Activated T-cell treated with anti-CD3 and anti-CD28 coated beads, Interleukin-2, amount 50 U/mL, for 24 hours (primary cell): ENCODE measurements around the gene IQGAP1.
"Not testable (repeated sequence)": the region's sequence is repeated elsewhere in the genome, so short reads cannot be mapped to it uniquely, and the experiment has no call there.

Source experiments
- DNase-seq: peaks from one replicate; pipeline ENCODE4 v3.0.0-alpha.2; 2020
- H3K27ac Mint-ChIP-seq: 2 replicates; pipeline ENCODE4 v1.8.0; 2020; ENCODE audit warnings: mild to moderate bottlenecking, mixed read lengths
- H3K27me3 Mint-ChIP-seq: 2 replicates; pipeline ENCODE4 v1.8.0; 2020; ENCODE audit warnings: mixed read lengths
- H3K36me3 Mint-ChIP-seq: 2 replicates; pipeline ENCODE4 v1.8.0; 2020; ENCODE audit warnings: low read depth, mixed read lengths
- H3K4me1 Mint-ChIP-seq: 2 replicates; pipeline ENCODE4 v1.8.0; 2020; ENCODE audit warnings: low read depth, mixed read lengths
- H3K4me3 Mint-ChIP-seq: 2 replicates; pipeline ENCODE4 v1.8.0; 2020; ENCODE audit warnings: mild to moderate bottlenecking, moderate library complexity, mixed read lengths
- H3K9me3 Mint-ChIP-seq: 2 replicates; pipeline ENCODE4 v1.8.0; 2020; ENCODE audit warnings: mixed read lengths

The IQGAP1 gene

GRCh38 chr15:90387534-90388461 is at the start of gene IQGAP1:
Gene IQGAP1, plus strand, starts transcription at chr15:90388242. Its CDS starts 100 bp downstream, at chr15:90388342.
- H3K4me1 Mint-ChIP-seq, result peaks cover 46% of the 10 kb centered on the region
- peak within 1 kb of the TSS; percentile 96 for H3K27ac Mint-ChIP-seq

DNA sequence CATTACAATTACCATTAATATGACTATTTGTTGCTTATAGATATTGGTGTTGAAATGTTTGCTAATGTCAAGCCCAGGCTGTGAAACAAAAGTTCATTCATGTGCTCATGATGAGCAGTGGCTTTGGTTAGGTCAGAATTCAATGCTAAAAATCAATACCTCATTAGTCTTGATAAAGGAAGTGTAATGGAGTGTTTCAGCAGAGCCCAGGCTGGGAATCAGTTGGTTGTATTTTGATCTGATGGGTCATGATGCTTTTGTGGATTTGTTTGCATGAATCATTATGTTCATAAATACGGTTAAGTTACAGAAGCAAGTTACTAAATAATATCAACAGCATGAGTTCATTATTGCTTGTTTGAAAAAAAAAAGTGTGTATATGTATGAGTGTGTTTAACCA is 49.5 kb upstream of the IQGAP1 start:
- H3K36me3 Mint-ChIP-seq, result no peaks in the 10 kb centered on the region
- no peak for DNase-seq
- H3K9me3 Mint-ChIP-seq, result no peaks in the 10 kb centered on the region
- no peak overlapping the region for H3K4me3 Mint-ChIP-seq
- peaks cover 16% of the 10 kb centered on the region for H3K4me1 Mint-ChIP-seq
- H3K27me3 Mint-ChIP-seq, result no peaks in the 10 kb centered on the region
- no peak overlapping the region for H3K27ac Mint-ChIP-seq

More at GRCh38 chr15:90387534-90388461, at the start of gene IQGAP1:
- Mint-ChIP-seq H3K9me3 (no peaks in the 10 kb centered on the region), H3K4me3 (peak within 1 kb of the TSS; percentile 88), H3K27me3 (no peaks in the 10 kb centered on the region), H3K36me3 (peaks cover 41% of the 10 kb centered on the region)
- peak; percentile 99 for DNase-seq

- Mint-ChIP-seq H3K4me3 (no peak overlapping the region), H3K9me3 (no peaks in the 10 kb centered on the region), H3K4me1 (peaks cover 16% of the 10 kb centered on the region), H3K27ac (no peak overlapping the region), H3K36me3 (no peaks in the 10 kb centered on the region), H3K27me3 (no peaks in the 10 kb centered on the region)
- DNase-seq, result no peak
These were observed 47.7 kb upstream of the IQGAP1 start for GRCh38 chr15:90340345-90340744.

DNA sequence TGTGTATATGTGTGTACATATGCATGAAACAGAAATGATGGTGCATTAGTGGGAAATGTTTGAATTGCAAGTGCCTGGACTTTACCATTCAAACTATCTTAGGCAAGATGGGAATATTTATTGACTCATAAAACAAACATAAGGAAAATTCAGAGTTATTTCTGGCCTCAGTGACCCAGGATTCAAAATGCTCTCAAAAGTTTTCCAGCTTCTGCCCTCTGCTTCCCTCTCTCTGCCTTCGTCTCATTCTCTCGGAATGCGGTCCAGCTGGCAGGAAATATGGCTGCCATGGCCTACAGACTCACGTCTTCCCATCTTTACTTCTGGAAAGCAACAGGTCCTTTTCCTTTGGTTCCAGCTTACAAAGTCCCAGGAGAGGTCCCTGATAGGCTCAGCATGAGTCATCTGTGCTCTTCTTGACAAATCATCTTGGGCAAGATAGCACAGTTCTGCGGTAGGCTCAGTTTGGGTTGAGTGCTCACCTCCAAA is 44.7 kb upstream of the IQGAP1 start:
- Mint-ChIP-seq H3K4me1 (peaks cover 6% of the 10 kb centered on the region), H3K4me3 (no peak overlapping the region), H3K27me3 (no peaks in the 10 kb centered on the region), H3K27ac (no peak overlapping the region), H3K9me3 (no peaks in the 10 kb centered on the region), H3K36me3 (no peaks in the 10 kb centered on the region)
- no peak for DNase-seq

DNA sequence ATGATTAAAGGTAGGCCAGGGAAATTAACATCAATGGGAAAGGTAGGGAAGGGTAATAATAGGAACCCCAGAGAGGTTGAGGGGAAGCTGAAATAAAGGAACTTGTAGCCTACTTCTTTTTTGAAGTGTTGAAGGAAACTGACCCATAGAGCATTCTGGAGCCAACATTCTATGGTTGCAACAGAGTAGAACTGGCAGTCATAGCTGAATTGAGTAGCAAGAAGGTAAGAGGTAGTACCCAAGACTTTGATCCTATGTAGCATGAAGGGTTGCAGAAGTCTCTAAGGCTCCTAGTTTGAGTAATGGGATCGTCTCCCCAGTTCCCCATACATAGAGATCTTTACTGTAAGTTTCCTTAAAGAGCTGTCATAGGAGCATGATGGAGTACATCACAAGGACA is 43.4 kb upstream of the IQGAP1 start:
- no peaks in the 10 kb centered on the region for H3K36me3 Mint-ChIP-seq
- H3K4me3 Mint-ChIP-seq, result no peak overlapping the region
- H3K4me1 Mint-ChIP-seq, result peaks cover 6% of the 10 kb centered on the region
- no peaks in the 10 kb centered on the region for H3K9me3 Mint-ChIP-seq
- H3K27ac Mint-ChIP-seq, result no peak overlapping the region
- no peak for DNase-seq
- no peaks in the 10 kb centered on the region for H3K27me3 Mint-ChIP-seq

- DNase-seq, result no peak
- H3K27ac Mint-ChIP-seq, result no peak overlapping the region
- peaks cover 6% of the 10 kb centered on the region for H3K4me1 Mint-ChIP-seq
- no peaks in the 10 kb centered on the region for H3K9me3 Mint-ChIP-seq
- no peak overlapping the region for H3K4me3 Mint-ChIP-seq
- H3K27me3 Mint-ChIP-seq, result no peaks in the 10 kb centered on the region
- H3K36me3 Mint-ChIP-seq, result no peaks in the 10 kb centered on the region
These were observed 42.2 kb upstream of the IQGAP1 start for GRCh38 chr15:90345857-90346256.

DNA sequence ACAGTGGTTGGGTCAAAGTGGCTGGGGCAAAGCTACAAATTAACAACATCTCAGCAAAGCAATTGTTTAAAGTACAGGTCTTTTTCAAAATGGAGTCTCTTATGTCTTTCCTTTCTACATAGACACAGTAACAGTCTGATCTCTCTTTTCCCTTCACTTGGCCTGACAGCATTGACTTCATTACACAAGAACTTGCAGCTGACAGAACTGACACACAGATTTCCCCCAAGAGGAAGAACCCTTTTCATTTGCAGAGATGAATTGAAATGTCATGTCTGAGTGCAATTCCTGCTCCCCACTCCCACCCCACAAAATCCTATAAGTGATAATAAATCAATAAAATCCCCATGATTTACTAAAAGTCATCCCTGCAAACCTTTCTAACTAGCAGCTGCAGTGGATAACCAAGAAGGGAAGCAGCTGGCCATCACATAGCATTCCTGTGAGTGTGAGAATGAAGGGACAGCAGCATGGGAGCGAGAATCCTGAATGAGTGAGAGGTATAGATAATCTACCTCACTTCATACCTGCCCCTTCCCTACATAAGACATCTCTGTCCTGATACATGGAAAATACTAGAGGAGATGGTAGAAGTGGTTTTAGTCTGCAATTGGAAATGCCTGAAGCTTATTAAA is 40.5 kb upstream of the IQGAP1 start:
- not testable (repeated sequence) for H3K36me3 Mint-ChIP-seq, H3K27ac Mint-ChIP-seq, H3K4me3 Mint-ChIP-seq, H3K27me3 Mint-ChIP-seq, H3K9me3 Mint-ChIP-seq, DNase-seq
- peaks cover 14% of the 10 kb centered on the region for H3K4me1 Mint-ChIP-seq

DNA sequence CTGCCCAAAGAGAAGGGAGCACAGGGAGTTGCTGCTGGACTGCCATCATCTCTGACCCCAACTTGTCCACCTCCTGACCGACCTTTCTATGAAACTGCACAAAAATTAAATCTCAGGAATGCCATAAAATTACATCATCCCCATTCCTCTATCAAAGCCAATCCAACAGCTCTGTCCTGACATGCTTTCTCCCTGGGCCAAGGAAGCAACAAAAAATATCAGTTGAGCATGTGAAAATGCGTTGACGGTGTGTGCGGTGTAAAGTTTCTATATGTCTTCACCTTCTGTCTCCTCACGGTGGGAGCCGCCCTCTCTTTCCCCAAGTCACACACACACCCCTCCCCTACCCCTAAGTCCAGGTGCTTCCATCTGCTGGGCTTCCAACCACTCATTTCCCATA is 39.6 kb upstream of the IQGAP1 start:
- Mint-ChIP-seq H3K27ac (no peak overlapping the region), H3K27me3 (no peaks in the 10 kb centered on the region), H3K36me3 (peaks cover 3% of the 10 kb centered on the region), H3K4me3 (no peak overlapping the region), H3K9me3 (no peaks in the 10 kb centered on the region), H3K4me1 (peaks cover 12% of the 10 kb centered on the region)
- no peak for DNase-seq

GRCh38 chr15:90349072-90349471 is 39.0 kb upstream of the IQGAP1 start:
- no peak overlapping the region for H3K4me3 Mint-ChIP-seq
- peaks cover 3% of the 10 kb centered on the region for H3K36me3 Mint-ChIP-seq
- H3K27me3 Mint-ChIP-seq, result no peaks in the 10 kb centered on the region
- DNase-seq, result no peak
- peaks cover 12% of the 10 kb centered on the region for H3K4me1 Mint-ChIP-seq
- H3K27ac Mint-ChIP-seq, result no peak overlapping the region
- H3K9me3 Mint-ChIP-seq, result no peaks in the 10 kb centered on the region

DNA sequence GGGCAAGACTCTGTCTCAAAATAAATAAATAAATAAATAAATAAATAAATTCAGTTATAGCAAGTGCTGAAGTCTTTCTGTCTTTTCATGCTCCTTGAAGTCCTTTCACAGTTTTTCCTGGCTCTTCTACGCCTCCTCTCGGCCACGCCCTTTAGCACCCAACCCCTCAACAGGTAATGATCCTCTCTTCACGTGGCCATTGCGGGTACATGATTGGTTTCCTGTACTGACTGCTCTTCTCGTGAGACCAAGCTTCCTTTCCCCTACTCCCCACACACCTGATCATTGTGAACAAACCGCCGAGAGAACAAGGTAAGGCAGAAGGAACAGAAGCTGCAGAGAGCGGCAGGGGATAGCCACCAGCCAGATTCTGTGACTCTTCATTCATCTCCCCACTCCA is 38.2 kb upstream of the IQGAP1 start:
- Mint-ChIP-seq H3K27ac (no peak overlapping the region), H3K27me3 (no peaks in the 10 kb centered on the region), H3K9me3 (no peaks in the 10 kb centered on the region), H3K4me1 (peaks cover 12% of the 10 kb centered on the region), H3K4me3 (no peak overlapping the region), H3K36me3 (peaks cover 3% of the 10 kb centered on the region)
- no peak for DNase-seq

DNA sequence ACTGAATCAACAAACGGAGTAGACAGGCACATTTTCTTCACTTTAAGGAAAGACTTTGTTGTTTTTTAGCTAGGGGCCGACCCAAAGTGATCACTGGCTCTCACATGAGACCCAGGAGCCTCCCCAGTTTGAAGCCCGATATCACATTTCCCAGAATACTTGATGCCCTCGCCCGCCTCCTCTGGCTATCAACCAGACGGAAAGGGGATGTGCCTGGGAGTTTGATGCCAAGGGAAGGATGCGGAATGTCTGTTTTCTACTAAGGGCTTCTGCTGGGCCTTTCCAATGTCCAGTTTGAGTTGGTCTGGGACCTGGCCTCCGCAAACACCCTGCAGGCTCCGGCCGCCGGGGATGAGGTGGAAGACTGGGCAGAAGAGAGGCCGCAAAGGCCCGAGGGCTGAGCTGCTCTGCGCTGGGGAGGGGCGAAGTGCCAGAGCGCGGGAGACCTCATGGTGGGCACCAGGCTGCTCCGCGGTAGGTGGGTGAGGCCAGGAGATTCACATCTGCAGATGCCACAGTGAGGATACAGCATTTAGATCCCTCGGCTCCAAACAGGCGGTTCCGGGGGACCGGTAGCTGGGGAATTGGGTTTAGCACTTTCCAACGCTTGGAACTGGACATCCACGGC is 36.4 kb upstream of the IQGAP1 start:
- no peak for DNase-seq
- H3K27me3 Mint-ChIP-seq, result no peaks in the 10 kb centered on the region
- peak overlapping the region; percentile 88 for H3K27ac Mint-ChIP-seq
- peaks cover 3% of the 10 kb centered on the region for H3K36me3 Mint-ChIP-seq
- H3K4me1 Mint-ChIP-seq, result peaks cover 12% of the 10 kb centered on the region
- peak overlapping the region; percentile 85 for H3K4me3 Mint-ChIP-seq
- no peaks in the 10 kb centered on the region for H3K9me3 Mint-ChIP-seq

GRCh38 chr15:90352107-90352893 is 35.7 kb upstream of the IQGAP1 start, which contains the start of gene ZNF774:
Gene ZNF774, plus strand, starts transcription at chr15:90352284. Its CDS starts 2,377 bp downstream, at chr15:90354661.
- peak; percentile 90 for DNase-seq
- Mint-ChIP-seq H3K27ac (peak within 1 kb of the TSS; percentile 88), H3K4me3 (peak within 1 kb of the TSS; percentile 85), H3K9me3 (no peaks in the 10 kb centered on the region), H3K4me1 (peaks cover 12% of the 10 kb centered on the region), H3K36me3 (peaks cover 3% of the 10 kb centered on the region), H3K27me3 (no peaks in the 10 kb centered on the region)

- peaks cover 3% of the 10 kb centered on the region for H3K36me3 Mint-ChIP-seq
- no peak overlapping the region for H3K4me3 Mint-ChIP-seq
- H3K9me3 Mint-ChIP-seq, result no peaks in the 10 kb centered on the region
- no peak for DNase-seq
- no peaks in the 10 kb centered on the region for H3K27me3 Mint-ChIP-seq
- peaks cover 19% of the 10 kb centered on the region for H3K4me1 Mint-ChIP-seq
- H3K27ac Mint-ChIP-seq, result no peak overlapping the region
These were observed 33.1 kb upstream of the IQGAP1 start for GRCh38 chr15:90354986-90355385.
